ENCODE measurements around the gene WDFY1. TPM values are rescaled to one million over a fixed set of nuclear protein-coding genes. Genes with fewer than 3 reads are reported as not detected.

The WDFY1 gene
- total and polyA plus RNA-seq, 2 experiments from 2014 or later: 54.5 to 127 TPM

GRCh38 chr2:223957092-223957851, 12.1 kb upstream of the WDFY1 start, which contains the start of gene MRPL44:
MRPL44 (plus strand) TSS chr2:223957463; CDS start chr2:223957473, 10 bp downstream.
- Histone ChIP-seq H2AFZ (peak within 1 kb of the TSS; percentile 86), H3K4me3 (peak within 1 kb of the TSS; percentile 70), H3K79me2 (replicated peaks; ENCODE audit: insufficient read depth) (peaks cover 50% of the 10 kb centered on the region), H3K36me3 (ENCODE audit: insufficient read depth) (peaks cover 10% of the 10 kb centered on the region; the same call in 1 of the 2 replicates), H3K9me2 (ENCODE audit: insufficient read depth) (no peaks in the 10 kb centered on the region), H3K4me2 (peak within 1 kb of the TSS; percentile 86), H3K27me3 (ENCODE audit: insufficient read depth) (no peaks in the 10 kb centered on the region), H3K27ac (ENCODE audit: low read depth) (peak within 1 kb of the TSS; percentile 73; the same call in 1 of the 2 replicates), H4K20me1 (replicated peaks; ENCODE audit: insufficient read depth) (peaks cover 25% of the 10 kb centered on the region; the same call in 1 of the 2 replicates), H3K4me1 (ENCODE audit: insufficient read depth) (peaks cover 41% of the 10 kb centered on the region), H3F3A (replicated peaks; ENCODE audit: low read depth) (no peaks in the 10 kb centered on the region)
- DNase-seq (ENCODE audit: low spot score): peak; percentile 98
- H3K4me1 Mint-ChIP-seq: peaks cover 33% of the 10 kb centered on the region
- TF ChIP-seq POLR2AphosphoS5 (IDR thresholded peaks at IDR 0.05; ENCODE audit: low read depth): peak; percentile 88
- TF ChIP-seq ETS1 (IDR thresholded peaks at IDR 0.05): peak; percentile 81
- no peak for TF ChIP-seq REST (IDR thresholded peaks at IDR 0.05; ENCODE audit: unreplicated experiment)
- peak; percentile 79 for TF ChIP-seq CREB1 (CRISPR knock-in tag; IDR thresholded peaks at IDR 0.05; ENCODE audit: low read depth)
- peak within 1 kb of the TSS; percentile 98 for H3K27ac Mint-ChIP-seq
- peak within 1 kb of the TSS; percentile 97 for H3K4me3 Mint-ChIP-seq
- peak; percentile 99 for ATAC-seq
- peaks cover 6% of the 10 kb centered on the region for H3K27me3 Mint-ChIP-seq (ENCODE audit: insufficient read depth, low read depth, poor library complexity)
- H3K9me3 Mint-ChIP-seq: no peaks in the 10 kb centered on the region
- H3K36me3 Mint-ChIP-seq (ENCODE audit: low read depth): peaks cover 28% of the 10 kb centered on the region

GRCh38 chr2:223956300-223956699, 11.2 kb upstream of the WDFY1 start:
- no peaks in the 10 kb centered on the region for H3F3A ChIP-seq (replicated peaks; ENCODE audit: low read depth)
- peaks cover 10% of the 10 kb centered on the region; the same call in 1 of the 2 replicates for H3K36me3 ChIP-seq (ENCODE audit: insufficient read depth)
- no peaks in the 10 kb centered on the region for H3K9me2 ChIP-seq (ENCODE audit: insufficient read depth)
- H3K79me2 ChIP-seq (replicated peaks; ENCODE audit: insufficient read depth): peaks cover 40% of the 10 kb centered on the region
- H3K4me1 ChIP-seq (ENCODE audit: insufficient read depth): peaks cover 40% of the 10 kb centered on the region
- 0 out of 2 replicates have a peak overlapping the region, but pooled peaks have one; percentile 70 for H3K4me3 ChIP-seq
- Mint-ChIP-seq H3K4me3 (peak overlapping the region; percentile 27; the same call in 2 of the 3 replicates), H3K27me3 (ENCODE audit: insufficient read depth, low read depth, poor library complexity) (peaks cover 6% of the 10 kb centered on the region), H3K36me3 (ENCODE audit: low read depth) (peaks cover 19% of the 10 kb centered on the region), H3K27ac (no peak overlapping the region), H3K9me3 (no peaks in the 10 kb centered on the region), H3K4me1 (peaks cover 36% of the 10 kb centered on the region)
- H3K27ac ChIP-seq (ENCODE audit: low read depth): no peak overlapping the region
- 0 out of 3 replicates have a peak, but pooled peaks have one; percentile 5 for ATAC-seq
- peaks cover 15% of the 10 kb centered on the region; the same call in 1 of the 2 replicates for H4K20me1 ChIP-seq (replicated peaks; ENCODE audit: insufficient read depth)
- peak overlapping the region; percentile 68 for H3K4me2 ChIP-seq
- no peaks in the 10 kb centered on the region for H3K27me3 ChIP-seq (ENCODE audit: insufficient read depth)
- no peak for DNase-seq (ENCODE audit: low spot score)
- H2AFZ ChIP-seq: peak overlapping the region; percentile 69
- TF ChIP-seq ETS1 (IDR thresholded peaks at IDR 0.05): no peak
- no peak for TF ChIP-seq NANOG (IDR thresholded peaks at IDR 0.05; ENCODE audit: borderline replicate concordance)
- no peak for TF ChIP-seq CTCF (conservative IDR thresholded peaks at IDR 0.05; ENCODE audit: low read depth in 2 of 2)

All from GM23338 (cell line).